CD4-positive, alpha-beta T cell (primary cell): ENCODE results near the gene KDM2B. TPM values are rescaled to one million over a fixed set of nuclear protein-coding genes. Genes with fewer than 3 reads are reported as not detected.

Experiments
- ATAC-seq: fragments of 200-7000 bp; cut with Tn5 transposase; one replicate; pipeline ENCODE4 v1.10.0; 2022; ENCODE audit warnings: mild to moderate bottlenecking; ENCODE audit not compliant: poor library complexity
- CTCF ChIA-PET: fragments of 350-600 bp; sonication (Branson Sonifier 250); formaldehyde crosslinking; loops from one replicate; lab custom pipeline; 2021; ENCODE audit warnings: antibody characterized with exemption, inconsistent platforms; lab: Charles Lee
- POLR2A ChIA-PET: fragments of 350-600 bp; sonication (Branson Sonifier 250); formaldehyde crosslinking; loops from one replicate; lab custom pipeline; 2021; ENCODE audit warnings: antibody characterized with exemption, inconsistent platforms; lab: Charles Lee
- DNase-seq, 14 experiments: peaks; one replicate each; pipeline ENCODE4 v3.0.0-alpha.2; 2013 to 2020; ENCODE audit warnings: mixed read lengths in 2 of 14
- H3K27ac ChIP-seq, 2 donors: one replicate each; pipeline versions ENCODE4 v1.5.1 to v1.7.0; 2013; ENCODE audit warnings: low read length in 2 of 2, low read depth in 1 of 2, mild to moderate bottlenecking in 1 of 2
- H3K27me3 ChIP-seq, 2 experiments: 1 replicate in 1 of 2; 2 replicates in 1 of 2; pipeline versions ENCODE4 v1.6.1 to v1.7.0; 2013; ENCODE audit warnings: low read length in 2 of 2, control low read depth in 1 of 2, mild to moderate bottlenecking in 1 of 2, moderate library complexity in 1 of 2; ENCODE audit not compliant: insufficient read depth in 2 of 2, control insufficient read depth in 1 of 2
- H3K36me3 ChIP-seq: one replicate; pipeline ENCODE4 v1.6.1; 2013; ENCODE audit warnings: low read length, control low read depth; ENCODE audit not compliant: insufficient read depth
- H3K4me1 ChIP-seq: one replicate; pipeline ENCODE4 v1.6.1; 2013; ENCODE audit warnings: low read length, control low read depth; ENCODE audit not compliant: insufficient read depth
- H3K4me3 ChIP-seq: one replicate; pipeline ENCODE4 v1.5.1; 2013; ENCODE audit warnings: mild to moderate bottlenecking, low read length, moderate library complexity
- H3K9me3 ChIP-seq, 2 experiments: 1 replicate in 1 of 2; 2 replicates in 1 of 2; pipeline versions ENCODE4 v1.6.1 to v1.7.0; 2013; ENCODE audit warnings: low read length in 2 of 2, mild to moderate bottlenecking in 2 of 2, control low read depth in 1 of 2, moderate library complexity in 1 of 2; ENCODE audit not compliant: control insufficient read depth in 1 of 2, insufficient read depth in 1 of 2
- H3K27ac Mint-ChIP-seq: one replicate; pipeline ENCODE4 v1.8.0; 2020; ENCODE audit warnings: mixed read lengths
- H3K27me3 Mint-ChIP-seq: one replicate; pipeline ENCODE4 v1.8.0; 2021; ENCODE audit warnings: mixed read lengths
- H3K36me3 Mint-ChIP-seq: one replicate; pipeline ENCODE4 v1.8.0; 2021; ENCODE audit warnings: low read depth, mixed read lengths
- H3K4me1 Mint-ChIP-seq: one replicate; pipeline ENCODE4 v1.8.0; 2021; ENCODE audit warnings: low read depth, mixed read lengths
- H3K4me3 Mint-ChIP-seq: one replicate; pipeline ENCODE4 v1.8.0; 2020; ENCODE audit warnings: mild to moderate bottlenecking, mixed read lengths
- H3K9me3 Mint-ChIP-seq: one replicate; pipeline ENCODE4 v1.8.0; 2020; ENCODE audit warnings: mixed read lengths
- CTCF ChIP-seq: fragments of 200-600 bp; IDR thresholded peaks from one replicate; pipeline ENCODE4 v1.8.0; 2022; ENCODE audit warnings: antibody characterized with exemption, mild to moderate bottlenecking
- intact Hi-C, 2 experiments: fragments of 100-400 bp; cut with DNase I in 1 of 2; cut with micrococcal nuclease in 1 of 2; formaldehyde crosslinking; loops; one replicate each; pipeline versions ENCODE4 v1.15.1 to v1.9.0; 2023 to 2025; cut with DNase I, micrococcal nuclease
- total RNA-seq, 174 experiments: library from RNA in 2 of 174; stranded (reverse) in 2 of 174; gene quantifications; one replicate each; pipeline ENCODE4 v1.2.3 and lab custom pipeline; 2021 to 2026

KDM2B gene
- total RNA-seq, 2 experiments from 2014 or later = 60.4 to 62.6 TPM

- Histone ChIP-seq H3K36me3 (peaks cover 28% of the 10 kb centered on the region), H3K4me1 (peaks cover 9% of the 10 kb centered on the region), H3K4me3 (no peak overlapping the region), H3K9me3 (no peaks in the 10 kb centered on the region), H3K27ac (no peak overlapping the region), H3K27me3 (no peaks in the 10 kb centered on the region)
- Mint-ChIP-seq H3K4me3 (no peak overlapping the region), H3K4me1 (peaks cover 9% of the 10 kb centered on the region), H3K36me3 (peaks cover 48% of the 10 kb centered on the region), H3K27ac (no peak overlapping the region), H3K27me3 (no peaks in the 10 kb centered on the region), H3K9me3 (no peaks in the 10 kb centered on the region)
- ATAC-seq (no peak), DNase-seq (no peak)
- intact Hi-C loops = loop anchor here (5.0 to 10.0 kb wide), 2 partner anchors 70 to 268 kb away; no protein-coding TSS in a partner anchor
- ChIA-PET POLR2A (no interaction called here), CTCF (no interaction called here)
- no peak for TF ChIP-seq CTCF
Observed at GRCh38 chr12:121504505-121504904, 76.3 kb downstream of the KDM2B start.

GRCh38 chr12:121503395-121503794 lies 77.4 kb downstream of the KDM2B start:
- POLR2A ChIA-PET = no interaction called here
- Histone ChIP-seq H3K9me3 (no peaks in the 10 kb centered on the region), H3K4me1 (peaks cover 9% of the 10 kb centered on the region), H3K4me3 (no peak overlapping the region), H3K36me3 (peaks cover 20% of the 10 kb centered on the region), H3K27ac (no peak overlapping the region), H3K27me3 (no peaks in the 10 kb centered on the region)
- peak overlapping the region; percentile 17 for H3K27ac Mint-ChIP-seq
- intact Hi-C loops = loop anchor here (5.0 to 10.0 kb wide), 2 partner anchors 71 to 269 kb away; no protein-coding TSS in a partner anchor
- H3K9me3 Mint-ChIP-seq = no peaks in the 10 kb centered on the region
- DNase-seq = no peak
- H3K27me3 Mint-ChIP-seq = no peaks in the 10 kb centered on the region
- H3K4me1 Mint-ChIP-seq = peaks cover 9% of the 10 kb centered on the region
- TF ChIP-seq CTCF = no peak
- H3K4me3 Mint-ChIP-seq = no peak overlapping the region
- ATAC-seq = no peak
- peaks cover 43% of the 10 kb centered on the region for H3K36me3 Mint-ChIP-seq
- CTCF ChIA-PET = interaction anchor here (0.6 kb wide), 1 partner anchor 77 kb away, joined by 3 read pairs; no protein-coding TSS in a partner anchor

DNA sequence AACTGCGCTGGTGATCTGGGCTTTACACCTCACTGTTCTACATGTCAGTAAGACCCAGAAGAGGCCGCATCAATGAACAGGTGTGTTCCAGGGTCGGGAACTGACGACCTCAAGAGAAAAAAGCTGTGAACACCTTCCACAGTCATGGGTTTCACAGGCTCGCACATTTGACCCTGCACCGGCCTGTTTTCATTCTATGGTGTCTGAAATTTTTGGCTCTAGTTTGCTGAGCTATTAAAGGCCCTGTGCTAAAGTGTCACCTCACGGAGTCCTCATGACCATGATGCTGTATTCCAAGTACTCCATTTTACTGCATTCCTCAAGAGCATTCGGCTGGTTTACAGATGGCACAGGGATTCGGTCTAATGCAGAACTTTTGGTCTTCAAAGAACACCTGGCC lies 78.9 kb downstream of the KDM2B start:
- no peaks in the 10 kb centered on the region for H3K9me3 Mint-ChIP-seq
- H3K9me3 ChIP-seq = no peaks in the 10 kb centered on the region
- no peak for DNase-seq
- no peaks in the 10 kb centered on the region for H3K27me3 Mint-ChIP-seq
- TF ChIP-seq CTCF = no peak
- H3K4me3 Mint-ChIP-seq = no peak overlapping the region
- H3K27ac ChIP-seq = no peak overlapping the region
- no peaks in the 10 kb centered on the region for H3K27me3 ChIP-seq
- peaks cover 9% of the 10 kb centered on the region for H3K4me1 Mint-ChIP-seq
- ATAC-seq = no peak
- ChIA-PET POLR2A (interaction anchor here (0.9 kb wide), 1 partner anchor 125 kb away, joined by 4 read pairs; the partner anchor contains the start of gene ORAI1), CTCF (interaction anchor here (1.0 to 1.3 kb wide), 3 partner anchors 8 to 55 kb away, joined by 3 to 7 read pairs (median 4); no protein-coding TSS in a partner anchor)
- H3K4me3 ChIP-seq = no peak overlapping the region
- intact Hi-C loops = loop anchor here (2.0 to 10.0 kb wide), 4 partner anchors 31 to 270 kb away; no protein-coding TSS in a partner anchor
- H3K36me3 ChIP-seq = peaks cover 14% of the 10 kb centered on the region
- peaks cover 33% of the 10 kb centered on the region for H3K36me3 Mint-ChIP-seq
- no peak overlapping the region for H3K27ac Mint-ChIP-seq
- peaks cover 10% of the 10 kb centered on the region for H3K4me1 ChIP-seq
